ENCODE measurements around the gene ABCC4. TPM values are rescaled to one million over a fixed set of nuclear protein-coding genes. Genes with fewer than 3 reads are reported as not detected.

ABCC4 gene
- total RNA-seq, 2 donors from 2014 or later: 2.8 to 12.2 TPM

GRCh38 chr13:95030821-95031343 lies 270.4 kb downstream of the ABCC4 start:
- TF ChIP-seq CTCF (IDR thresholded peaks at IDR 0.05): no peak
- no peak for DNase-seq (ENCODE audit: low spot score)
- H3K9me3 ChIP-seq: no peaks in the 10 kb centered on the region
- H3K27me3 ChIP-seq (replicated peaks; ENCODE audit: insufficient read depth): no peaks in the 10 kb centered on the region
- no peak for ATAC-seq (ENCODE audit: insufficient number of reproducible peaks, low FRiP score, low read depth)
- no peaks in the 10 kb centered on the region for H3K4me1 ChIP-seq (ENCODE audit: control insufficient read depth in 1 of 2, low read depth in 2 of 2)
- no peak overlapping the region for H3K27ac ChIP-seq
- no peaks in the 10 kb centered on the region for H3K36me3 ChIP-seq
- no peak overlapping the region for H3K4me3 ChIP-seq

GRCh38 chr13:95027638-95028037 lies 273.6 kb downstream of the ABCC4 start:
- H3K36me3 ChIP-seq: no peaks in the 10 kb centered on the region
- H3K4me1 ChIP-seq (ENCODE audit: control insufficient read depth in 1 of 2, low read depth in 2 of 2): no peaks in the 10 kb centered on the region
- H3K9me3 ChIP-seq: no peaks in the 10 kb centered on the region
- ATAC-seq (ENCODE audit: insufficient number of reproducible peaks, low FRiP score, low read depth): no peak
- TF ChIP-seq CTCF (IDR thresholded peaks at IDR 0.05): no peak
- no peak for DNase-seq (ENCODE audit: low spot score)
- H3K27me3 ChIP-seq (replicated peaks; ENCODE audit: insufficient read depth): no peaks in the 10 kb centered on the region
- no peak overlapping the region for H3K27ac ChIP-seq
- no peak overlapping the region for H3K4me3 ChIP-seq

GRCh38 chr13:95025116-95025515 lies 276.1 kb downstream of the ABCC4 start:
- Histone ChIP-seq H3K27ac (no peak overlapping the region), H3K36me3 (no peaks in the 10 kb centered on the region), H3K27me3 (replicated peaks; ENCODE audit: insufficient read depth) (no peaks in the 10 kb centered on the region), H3K4me3 (no peak overlapping the region), H3K9me3 (no peaks in the 10 kb centered on the region), H3K4me1 (ENCODE audit: control insufficient read depth in 1 of 2, low read depth in 2 of 2) (no peaks in the 10 kb centered on the region)
- DNase-seq (ENCODE audit: low spot score): no peak
- TF ChIP-seq CTCF (IDR thresholded peaks at IDR 0.05): no peak
- ATAC-seq (ENCODE audit: insufficient number of reproducible peaks, low FRiP score, low read depth): no peak

- Histone ChIP-seq H3K4me1 (ENCODE audit: control insufficient read depth in 1 of 2, low read depth in 2 of 2) (no peaks in the 10 kb centered on the region), H3K36me3 (no peaks in the 10 kb centered on the region), H3K27me3 (replicated peaks; ENCODE audit: insufficient read depth) (no peaks in the 10 kb centered on the region), H3K4me3 (no peak overlapping the region), H3K27ac (no peak overlapping the region), H3K9me3 (no peaks in the 10 kb centered on the region)
- no peak for TF ChIP-seq CTCF (IDR thresholded peaks at IDR 0.05)
- DNase-seq (ENCODE audit: low spot score) (no peak), ATAC-seq (ENCODE audit: insufficient number of reproducible peaks, low FRiP score, low read depth) (no peak)
Observed at GRCh38 chr13:95023405-95023804, 277.8 kb downstream of the ABCC4 start.

- H3K4me3 ChIP-seq: no peak overlapping the region
- H3K9me3 ChIP-seq: no peaks in the 10 kb centered on the region
- H3K27ac ChIP-seq: no peak overlapping the region
- no peaks in the 10 kb centered on the region for H3K27me3 ChIP-seq (replicated peaks; ENCODE audit: insufficient read depth)
- no peaks in the 10 kb centered on the region for H3K36me3 ChIP-seq
- no peak for ATAC-seq (ENCODE audit: insufficient number of reproducible peaks, low FRiP score, low read depth)
- TF ChIP-seq CTCF (IDR thresholded peaks at IDR 0.05): no peak
- H3K4me1 ChIP-seq (ENCODE audit: control insufficient read depth in 1 of 2, low read depth in 2 of 2): no peaks in the 10 kb centered on the region
- no peak for DNase-seq (ENCODE audit: low spot score)
Observed at GRCh38 chr13:95020298-95020987, 280.8 kb downstream of the ABCC4 start.

Measured in thoracic aorta (tissue), 2 donors.